ENCODE results near the gene POP7. TPM values are rescaled to one million over a fixed set of nuclear protein-coding genes. Genes with fewer than 3 reads are reported as not detected.

POP7 gene
- total and polyA plus RNA-seq, 4 donors = 19.1 to 40.1 (median 33.8) TPM

DNA sequence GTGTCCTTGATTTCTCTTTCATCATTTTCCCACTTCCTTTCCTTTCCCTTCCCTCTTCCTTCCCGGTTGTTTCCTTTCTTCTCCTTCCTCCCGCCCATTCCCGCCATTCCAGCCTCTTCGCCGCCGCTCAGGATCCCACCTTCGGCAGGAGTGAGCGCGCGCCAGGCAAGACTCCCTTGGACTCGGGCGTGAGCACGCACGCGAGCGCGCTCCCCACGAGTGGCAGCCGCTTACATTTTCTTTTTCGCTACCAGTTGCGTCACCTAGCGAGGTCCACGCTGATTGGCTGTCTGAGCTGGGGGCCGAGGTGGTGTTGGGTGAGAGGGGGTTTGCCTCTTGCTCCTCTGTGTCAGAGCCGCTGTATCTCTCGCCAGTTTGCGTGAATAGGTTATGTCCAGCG lies 39.3 kb downstream of the POP7 start:
- WGBS = 6% methylated on average over 27 of the region's 28 CpGs
- Histone ChIP-seq H3K27me3 (ENCODE audit: control insufficient read depth in 4 of 4, insufficient read depth in 4 of 4, low read length in 3 of 4) (no peaks in the 10 kb centered on the region), H3K9ac (ENCODE audit: low read depth in 1 of 2, low read length in 2 of 2) (no peak overlapping the region), H3K4me1 (ENCODE audit: control insufficient read depth in 4 of 4, insufficient read depth in 4 of 4, low read length in 3 of 4) (no peaks in the 10 kb centered on the region), H3K9me3 (ENCODE audit: control insufficient read depth in 4 of 4, low read length in 3 of 4) (no peaks in the 10 kb centered on the region), H3K4me3 (ENCODE audit: low read depth in 1 of 3, low read length in 3 of 3) (peak overlapping the region in 2 of 3 donors; percentile 24 to 39), H3K27ac (ENCODE audit: low read depth in 1 of 2, low read length in 2 of 2) (no peak overlapping the region), H3K36me3 (ENCODE audit: control insufficient read depth in 4 of 4, insufficient read depth in 3 of 4, low read depth in 1 of 4, low read length in 3 of 4) (no peaks in the 10 kb centered on the region)
- TF ChIP-seq FOXA2 (IDR thresholded peaks at IDR 0.05) (no peak), TAF1 (conservative IDR thresholded peaks at IDR 0.05) (no peak), RAD21 (IDR thresholded peaks at IDR 0.05) (no peak), NR2F2 (IDR thresholded peaks at IDR 0.05) (no peak), CTCF (IDR thresholded peaks at IDR 0.05; ENCODE audit: low read depth, low read length, missing input control) (no peak)
- DNase-seq (ENCODE audit: low spot score) = no peak

DNA sequence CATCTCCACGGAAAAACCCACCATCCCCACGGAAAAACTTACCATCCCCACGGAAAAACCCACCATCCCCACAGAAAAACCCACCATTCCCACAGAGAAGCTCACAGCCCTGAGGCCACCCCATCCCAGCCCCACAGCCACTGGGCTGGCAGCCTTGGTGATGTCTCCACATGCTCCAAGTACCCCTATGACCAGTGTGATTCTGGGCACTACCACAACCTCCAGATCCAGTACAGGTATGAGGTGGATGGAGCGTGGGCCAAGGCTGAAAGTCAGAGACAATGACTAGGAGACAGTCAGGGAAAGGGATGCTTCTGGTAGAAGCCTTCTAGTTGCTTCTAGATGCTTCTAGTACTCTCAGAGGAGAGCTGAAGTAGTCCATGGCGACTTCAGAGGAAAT lies 47.1 kb downstream of the POP7 start:
- Histone ChIP-seq H3K27me3 (ENCODE audit: control insufficient read depth in 4 of 4, insufficient read depth in 4 of 4, low read length in 3 of 4) (no peaks in the 10 kb centered on the region), H3K4me1 (ENCODE audit: control insufficient read depth in 4 of 4, insufficient read depth in 4 of 4, low read length in 3 of 4) (no peaks in the 10 kb centered on the region), H3K27ac (ENCODE audit: low read depth in 1 of 2, low read length in 2 of 2) (no peak overlapping the region), H3K4me3 (ENCODE audit: low read depth in 1 of 3, low read length in 3 of 3) (no peak overlapping the region), H3K9me3 (ENCODE audit: control insufficient read depth in 4 of 4, low read length in 3 of 4) (no peaks in the 10 kb centered on the region), H3K36me3 (ENCODE audit: control insufficient read depth in 4 of 4, insufficient read depth in 3 of 4, low read depth in 1 of 4, low read length in 3 of 4) (no peaks in the 10 kb centered on the region), H3K9ac (ENCODE audit: low read depth in 1 of 2, low read length in 2 of 2) (no peak overlapping the region)
- TF ChIP-seq ZBTB33 (IDR thresholded peaks at IDR 0.05) = no peak
- no peak for TF ChIP-seq YY1 (IDR thresholded peaks at IDR 0.05)
- no peak for TF ChIP-seq EGR1 (IDR thresholded peaks at IDR 0.05; ENCODE audit: low read depth in 2 of 2)
- TF ChIP-seq CTCF (IDR thresholded peaks at IDR 0.05; ENCODE audit: low read depth, low read length, missing input control) = no peak
- TF ChIP-seq, protein P1, sequence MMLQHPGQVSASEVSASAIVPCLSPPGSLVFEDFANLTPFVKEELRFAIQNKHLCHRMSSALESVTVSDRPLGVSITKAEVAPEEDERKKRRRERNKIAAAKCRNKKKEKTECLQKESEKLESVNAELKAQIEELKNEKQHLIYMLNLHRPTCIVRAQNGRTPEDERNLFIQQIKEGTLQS (IDR thresholded peaks at IDR 0.05) = no peak
- TF ChIP-seq RXRA (IDR thresholded peaks at IDR 0.05) = no peak
- TF ChIP-seq, protein P2, sequence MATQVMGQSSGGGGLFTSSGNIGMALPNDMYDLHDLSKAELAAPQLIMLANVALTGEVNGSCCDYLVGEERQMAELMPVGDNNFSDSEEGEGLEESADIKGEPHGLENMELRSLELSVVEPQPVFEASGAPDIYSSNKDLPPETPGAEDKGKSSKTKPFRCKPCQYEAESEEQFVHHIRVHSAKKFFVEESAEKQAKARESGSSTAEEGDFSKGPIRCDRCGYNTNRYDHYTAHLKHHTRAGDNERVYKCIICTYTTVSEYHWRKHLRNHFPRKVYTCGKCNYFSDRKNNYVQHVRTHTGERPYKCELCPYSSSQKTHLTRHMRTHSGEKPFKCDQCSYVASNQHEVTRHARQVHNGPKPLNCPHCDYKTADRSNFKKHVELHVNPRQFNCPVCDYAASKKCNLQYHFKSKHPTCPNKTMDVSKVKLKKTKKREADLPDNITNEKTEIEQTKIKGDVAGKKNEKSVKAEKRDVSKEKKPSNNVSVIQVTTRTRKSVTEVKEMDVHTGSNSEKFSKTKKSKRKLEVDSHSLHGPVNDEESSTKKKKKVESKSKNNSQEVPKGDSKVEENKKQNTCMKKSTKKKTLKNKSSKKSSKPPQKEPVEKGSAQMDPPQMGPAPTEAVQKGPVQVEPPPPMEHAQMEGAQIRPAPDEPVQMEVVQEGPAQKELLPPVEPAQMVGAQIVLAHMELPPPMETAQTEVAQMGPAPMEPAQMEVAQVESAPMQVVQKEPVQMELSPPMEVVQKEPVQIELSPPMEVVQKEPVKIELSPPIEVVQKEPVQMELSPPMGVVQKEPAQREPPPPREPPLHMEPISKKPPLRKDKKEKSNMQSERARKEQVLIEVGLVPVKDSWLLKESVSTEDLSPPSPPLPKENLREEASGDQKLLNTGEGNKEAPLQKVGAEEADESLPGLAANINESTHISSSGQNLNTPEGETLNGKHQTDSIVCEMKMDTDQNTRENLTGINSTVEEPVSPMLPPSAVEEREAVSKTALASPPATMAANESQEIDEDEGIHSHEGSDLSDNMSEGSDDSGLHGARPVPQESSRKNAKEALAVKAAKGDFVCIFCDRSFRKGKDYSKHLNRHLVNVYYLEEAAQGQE (IDR thresholded peaks at IDR 0.05) = no peak
- no peak for TF ChIP-seq SP1 (IDR thresholded peaks at IDR 0.05)
- no peak for TF ChIP-seq HNF4G (IDR thresholded peaks at IDR 0.05)
- no peak for TF ChIP-seq GABPA (IDR thresholded peaks at IDR 0.05 in 1 of 2, conservative IDR thresholded peaks at IDR 0.05 in 1 of 2)
- TF ChIP-seq TAF1 (conservative IDR thresholded peaks at IDR 0.05) = no peak
- TF ChIP-seq MAX (IDR thresholded peaks at IDR 0.05) = no peak
- TF ChIP-seq FOXA1 (IDR thresholded peaks at IDR 0.05) = no peak
- TF ChIP-seq JUND (IDR thresholded peaks at IDR 0.05) = no peak
- TF ChIP-seq HNF4A (conservative IDR thresholded peaks at IDR 0.05) = no peak
- no peak for TF ChIP-seq FOXA2 (IDR thresholded peaks at IDR 0.05)
- no peak for TF ChIP-seq RAD21 (IDR thresholded peaks at IDR 0.05)
- no peak for TF ChIP-seq NR2F2 (IDR thresholded peaks at IDR 0.05)
- no peak for DNase-seq (ENCODE audit: low spot score)
- 85% methylated on average over 5 of the region's 5 CpGs for WGBS
